OCI-LY7 (cell line): ENCODE data around the gene SLC6A18. TPM values are rescaled to one million over a fixed set of nuclear protein-coding genes. Genes with fewer than 3 reads are reported as not detected.
"Not testable (repeated sequence)": the region's sequence is repeated elsewhere in the genome, so short reads cannot be mapped to it uniquely, and the experiment has no call there.

Source experiments
- BruUV-seq: library from RNA; stranded (reverse); fragments of 400-500 nt; replicated peaks from 2 replicates; lab custom pipeline; 2021; lab: Mats Ljungman, UMichigan
- CTCF ChIA-PET: fragments of 300-600 bp; sonication (Branson Sonifier 250); formaldehyde crosslinking; loops from one replicate; lab custom pipeline; 2022; ENCODE audit warnings: antibody characterized with exemption; ENCODE audit not compliant: unreplicated experiment; lab: Charles Lee
- POLR2A ChIA-PET: fragments of 300-600 bp; sonication (Branson Sonifier 250); formaldehyde crosslinking; loops from one replicate; lab custom pipeline; 2022; ENCODE audit warnings: antibody characterized with exemption; lab: Charles Lee
- DNase-seq: peaks from one replicate; pipeline ENCODE4 v3.0.0-alpha.2; 2015; ENCODE audit warnings: low spot score
- H2AFZ ChIP-seq: fragments of 200-600 bp; sonication (generic), shearing (Covaris generic); 2 replicates; pipeline ENCODE4 v1.6.1; 2014; ENCODE audit warnings: mild to moderate bottlenecking, antibody characterized with exemption, low read length, moderate library complexity
- H3K27ac ChIP-seq: fragments of 200-600 bp; sonication (generic); 2 replicates; pipeline ENCODE4 v1.5.1; 2014; ENCODE audit warnings: mixed run types, low read depth, mild to moderate bottlenecking, moderate library complexity, low read length, inconsistent platforms; ENCODE audit not compliant: poor library complexity, severe bottlenecking
- H3K36me3 ChIP-seq: fragments of 200-600 bp; sonication (generic); 2 replicates; pipeline ENCODE4 v1.6.1; 2014; ENCODE audit warnings: mild to moderate bottlenecking, antibody characterized with exemption, low read length, moderate library complexity, mixed read lengths; ENCODE audit not compliant: insufficient read depth
- H3K4me1 ChIP-seq: fragments of 200-600 bp; sonication (generic); 2 replicates; pipeline ENCODE4 v1.5.1; 2014; ENCODE audit warnings: mild to moderate bottlenecking, low read length; ENCODE audit not compliant: insufficient read depth, poor library complexity, severe bottlenecking
- H3K4me2 ChIP-seq: fragments of 200-600 bp; sonication (generic); 2 replicates; pipeline ENCODE4 v1.6.1; 2014; ENCODE audit warnings: mild to moderate bottlenecking, low read length
- H3K4me3 ChIP-seq: fragments of 200-600 bp; sonication (generic); 2 replicates; pipeline ENCODE4 v1.5.1; 2014; ENCODE audit warnings: mild to moderate bottlenecking, low read depth, low read length; ENCODE audit not compliant: poor library complexity, severe bottlenecking
- H3K79me2 ChIP-seq: fragments of 200-600 bp; sonication (generic); 2 replicates; pipeline ENCODE4 v1.6.1; 2016; ENCODE audit warnings: low read depth, mild to moderate bottlenecking, low read length, moderate library complexity, mixed read lengths; ENCODE audit not compliant: insufficient read depth
- H3K9me2 ChIP-seq: fragments of 200-600 bp; sonication (generic); 2 replicates; pipeline ENCODE4 v1.6.1; 2016; ENCODE audit warnings: mild to moderate bottlenecking, low read length, mixed read lengths; ENCODE audit not compliant: insufficient read depth
- H3K9me3 ChIP-seq: fragments of 200-600 bp; sonication (generic); 2 replicates; pipeline ENCODE4 v1.6.1; 2014; ENCODE audit warnings: mild to moderate bottlenecking, mixed run types, low read length, mixed read lengths
- H4K20me1 ChIP-seq: fragments of 200-600 bp; sonication (generic); 2 replicates; pipeline ENCODE4 v1.6.1; 2014; ENCODE audit warnings: mild to moderate bottlenecking, antibody characterized with exemption, low read length, moderate library complexity, mixed read lengths; ENCODE audit not compliant: insufficient read depth
- CTCF ChIP-seq: fragments of 200-600 bp; sonication (generic); conservative IDR thresholded peaks from 2 replicates; pipeline ENCODE4 v1.5.1; 2014; ENCODE audit warnings: mild to moderate bottlenecking, antibody characterized with exemption, low read length, moderate library complexity, mixed read lengths
- EZH2phosphoT487 ChIP-seq: fragments of 200-600 bp; sonication (generic); IDR thresholded peaks from 2 replicates; pipeline ENCODE4 v1.6.1; 2018; ENCODE audit warnings: low read depth, borderline replicate concordance, mild to moderate bottlenecking, mixed run types, antibody characterized with exemption, low read length, moderate library complexity, mixed read lengths
- intact Hi-C: fragments of 100-400 bp; cut with micrococcal nuclease; formaldehyde crosslinking; loops from one replicate; pipeline ENCODE4 v1.10.0; 2022; ENCODE audit not compliant: unreplicated experiment
- total RNA-seq, 2 experiments: library from RNA; depleted of rRNA in 1 of 2; stranded (reverse); fragments of >200 nt in 1 of 2; shearing (Covaris generic) in 1 of 2; gene quantifications; 2 replicates each; pipeline ENCODE4 v1.2.3, GENCODE V29; 2014 to 2022

SLC6A18 gene
- total RNA-seq, 2 experiments from 2014 or later, result not detected

GRCh38 chr5:1285141-1285540 lies 60.0 kb downstream of the SLC6A18 start:
- H3K9me2 ChIP-seq, result no peaks in the 10 kb centered on the region
- H3K4me3 ChIP-seq, result no peak overlapping the region
- H3K4me2 ChIP-seq, result no peak overlapping the region
- H2AFZ ChIP-seq, result no peak overlapping the region
- ChIA-PET POLR2A (interaction anchor here (0.7 to 1.1 kb wide), 3 partner anchors 25 to 809 kb away, joined by 3 to 5 read pairs (median 3); no protein-coding TSS in a partner anchor), CTCF (no interaction called here)
- no TSS peak for BruUV-seq
- intact Hi-C loops, result no loop called here
- H3K4me1 ChIP-seq, result peaks cover 9% of the 10 kb centered on the region
- no peaks in the 10 kb centered on the region for H3K9me3 ChIP-seq
- H3K36me3 ChIP-seq, result peaks cover 85% of the 10 kb centered on the region
- DNase-seq, result no peak
- no peak overlapping the region for H3K27ac ChIP-seq
- H3K79me2 ChIP-seq, result peaks cover 77% of the 10 kb centered on the region
- H4K20me1 ChIP-seq, result peaks cover 13% of the 10 kb centered on the region; the same call in 1 of the 2 replicates
- TF ChIP-seq EZH2phosphoT487, result no peak
- TF ChIP-seq CTCF, result no peak

- intact Hi-C loops, result no loop called here
- TF ChIP-seq EZH2phosphoT487, result no peak
- no peak for TF ChIP-seq CTCF
- no peak for DNase-seq
- H3K36me3 ChIP-seq, result peaks cover 78% of the 10 kb centered on the region
- H3K9me3 ChIP-seq, result no peaks in the 10 kb centered on the region
- no peak overlapping the region for H2AFZ ChIP-seq
- H3K27ac ChIP-seq, result no peak overlapping the region
- H3K4me3 ChIP-seq, result no peak overlapping the region
- no TSS peak for BruUV-seq
- no peaks in the 10 kb centered on the region for H3K9me2 ChIP-seq
- CTCF ChIA-PET, result no interaction called here
- peaks cover 12% of the 10 kb centered on the region; the same call in 1 of the 2 replicates for H4K20me1 ChIP-seq
- H3K4me2 ChIP-seq, result no peak overlapping the region
- H3K4me1 ChIP-seq, result peaks cover 9% of the 10 kb centered on the region
- POLR2A ChIA-PET, result interaction anchor here (0.7 to 1.1 kb wide), 3 partner anchors 25 to 810 kb away, joined by 3 to 5 read pairs (median 3); no protein-coding TSS in a partner anchor
- peaks cover 76% of the 10 kb centered on the region for H3K79me2 ChIP-seq
These were observed 60.7 kb downstream of the SLC6A18 start for GRCh38 chr5:1285883-1286291.

GRCh38 chr5:1288439-1289335 lies 63.5 kb downstream of the SLC6A18 start:
- intact Hi-C loops, result no loop called here
- Histone ChIP-seq H2AFZ (no peak overlapping the region), H3K4me3 (no peak overlapping the region), H3K27ac (no peak overlapping the region), H3K9me3 (no peaks in the 10 kb centered on the region), H3K79me2 (peaks cover 78% of the 10 kb centered on the region), H3K9me2 (no peaks in the 10 kb centered on the region), H3K4me2 (no peak overlapping the region), H3K4me1 (peaks cover 28% of the 10 kb centered on the region), H3K36me3 (peaks cover 73% of the 10 kb centered on the region), H4K20me1 (peaks cover 15% of the 10 kb centered on the region)
- no peak for DNase-seq
- CTCF ChIA-PET, result no interaction called here
- POLR2A ChIA-PET, result no interaction called here
- no TSS peak for BruUV-seq
- TF ChIP-seq EZH2phosphoT487 (no peak), CTCF (no peak)

DNA sequence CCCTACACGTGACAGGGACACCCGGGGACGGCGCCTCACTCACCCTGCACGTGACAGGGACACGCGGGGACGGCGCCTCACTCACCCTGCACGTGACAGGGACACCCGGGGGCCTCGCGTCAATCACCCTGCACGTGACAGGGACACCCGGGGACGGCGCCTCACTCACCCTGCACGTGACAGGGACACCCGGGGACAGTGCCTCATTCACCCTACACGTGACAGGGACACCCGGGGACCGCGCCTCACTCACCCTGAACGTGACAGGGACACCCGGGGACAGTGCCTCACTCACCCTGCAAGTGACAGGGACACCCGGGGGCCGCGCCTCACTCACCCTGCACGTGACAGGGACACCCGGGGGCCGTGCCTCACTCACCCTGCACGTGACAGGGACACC lies 64.4 kb downstream of the SLC6A18 start:
- POLR2A ChIA-PET, H3K9me2 ChIP-seq, DNase-seq, intact Hi-C loops, BruUV-seq, CTCF ChIA-PET, H3K9me3 ChIP-seq, H3K4me2 ChIP-seq, H2AFZ ChIP-seq, H3K27ac ChIP-seq, H3K4me3 ChIP-seq: not testable (repeated sequence)
- Histone ChIP-seq H3K79me2 (peaks cover 80% of the 10 kb centered on the region), H3K36me3 (peaks cover 75% of the 10 kb centered on the region), H4K20me1 (peaks cover 15% of the 10 kb centered on the region), H3K4me1 (peaks cover 36% of the 10 kb centered on the region)
